Measurements from ENCODE around the gene SLC26A4. TPM values are rescaled to one million over a fixed set of nuclear protein-coding genes. Genes with fewer than 3 reads are reported as not detected.

SLC26A4 gene
- total and polyA plus RNA-seq, 2 donors (not counting 1 experiment from before 2014, with no cell fraction given), result 0.33 to 0.50 TPM

- H3K4me1 ChIP-seq (ENCODE audit: control insufficient read depth, extremely low read depth, insufficient read depth, low read length), result peaks cover 12% of the 10 kb centered on the region
- H3K27ac ChIP-seq (ENCODE audit: insufficient read depth, low read length), result peak overlapping the region; percentile 98
- TF ChIP-seq CTCF (conservative IDR thresholded peaks at IDR 0.05 in 1 of 2, IDR thresholded peaks at IDR 0.05 in 1 of 2; ENCODE audit: low read depth in 1 of 2, low read length in 2 of 2), result no peak
- no peak for TF ChIP-seq EZH2 (IDR thresholded peaks at IDR 0.05; ENCODE audit: low read length, missing control alignments)
- H3K4me3 ChIP-seq (replicated peaks in 1 of 4; ENCODE audit: control extremely low read depth in 1 of 4, insufficient read depth in 1 of 4, low read depth in 3 of 4, low read length in 4 of 4), result peak overlapping the region; percentile 86 to 99 (median 93)
- H3K79me2 ChIP-seq (ENCODE audit: control insufficient read depth, insufficient read depth, low read length), result peaks cover 53% of the 10 kb centered on the region
- DNase-seq (ENCODE audit: low read depth in 2 of 2), result no peak
- H3K9me3 ChIP-seq (ENCODE audit: control insufficient read depth, insufficient read depth, low read depth, low read length), result no peaks in the 10 kb centered on the region
- H4K20me1 ChIP-seq (ENCODE audit: control insufficient read depth, extremely low read depth, insufficient read depth, low read length), result peaks cover 5% of the 10 kb centered on the region
- peak overlapping the region; percentile 96 for H3K4me2 ChIP-seq (ENCODE audit: extremely low read depth, insufficient read depth, low read length)
- peak overlapping the region; percentile 98 for H2AFZ ChIP-seq (ENCODE audit: low read length)
- H3K27me3 ChIP-seq (ENCODE audit: control insufficient read depth, insufficient read depth, low read length), result no peaks in the 10 kb centered on the region
- no peaks in the 10 kb centered on the region for H3K36me3 ChIP-seq (ENCODE audit: control insufficient read depth, insufficient read depth, low read length)
- peak overlapping the region; percentile 91 for H3K9ac ChIP-seq (ENCODE audit: insufficient read depth, low read length)
Measured at GRCh38 chr7:107744345-107744750, 83.7 kb downstream of the SLC26A4 start.

- no peak overlapping the region for H3K9ac ChIP-seq (ENCODE audit: insufficient read depth, low read length)
- no peak for DNase-seq (ENCODE audit: low read depth in 2 of 2)
- H4K20me1 ChIP-seq (ENCODE audit: control insufficient read depth, extremely low read depth, insufficient read depth, low read length), result peaks cover 5% of the 10 kb centered on the region
- H3K36me3 ChIP-seq (ENCODE audit: control insufficient read depth, insufficient read depth, low read length), result peaks cover under 1% of the 10 kb centered on the region
- peaks cover 12% of the 10 kb centered on the region for H3K4me1 ChIP-seq (ENCODE audit: control insufficient read depth, extremely low read depth, insufficient read depth, low read length)
- TF ChIP-seq EZH2 (IDR thresholded peaks at IDR 0.05; ENCODE audit: low read length, missing control alignments) (no peak), CTCF (conservative IDR thresholded peaks at IDR 0.05 in 1 of 2, IDR thresholded peaks at IDR 0.05 in 1 of 2; ENCODE audit: low read depth in 1 of 2, low read length in 2 of 2) (no peak)
- no peak overlapping the region for H3K27ac ChIP-seq (ENCODE audit: insufficient read depth, low read length)
- H3K79me2 ChIP-seq (ENCODE audit: control insufficient read depth, insufficient read depth, low read length), result peaks cover 57% of the 10 kb centered on the region
- H3K27me3 ChIP-seq (ENCODE audit: control insufficient read depth, insufficient read depth, low read length), result no peaks in the 10 kb centered on the region
- H3K4me3 ChIP-seq (replicated peaks in 1 of 4; ENCODE audit: control extremely low read depth in 1 of 4, insufficient read depth in 1 of 4, low read depth in 3 of 4, low read length in 4 of 4), result peak overlapping the region in 2 of 4 experiments; percentile 86 to 99
- no peaks in the 10 kb centered on the region for H3K9me3 ChIP-seq (ENCODE audit: control insufficient read depth, insufficient read depth, low read depth, low read length)
- peak overlapping the region; percentile 23 for H3K4me2 ChIP-seq (ENCODE audit: extremely low read depth, insufficient read depth, low read length)
- H2AFZ ChIP-seq (ENCODE audit: low read length), result no peak overlapping the region
Measured at GRCh38 chr7:107746006-107746405, 85.4 kb downstream of the SLC26A4 start.

GRCh38 chr7:107751113-107751512, 90.5 kb downstream of the SLC26A4 start:
- Histone ChIP-seq H3K4me1 (ENCODE audit: control insufficient read depth, extremely low read depth, insufficient read depth, low read length) (no peaks in the 10 kb centered on the region), H4K20me1 (ENCODE audit: control insufficient read depth, extremely low read depth, insufficient read depth, low read length) (peaks cover 5% of the 10 kb centered on the region), H2AFZ (ENCODE audit: low read length) (no peak overlapping the region), H3K36me3 (ENCODE audit: control insufficient read depth, insufficient read depth, low read length) (peaks cover 4% of the 10 kb centered on the region), H3K9me3 (ENCODE audit: control insufficient read depth, insufficient read depth, low read depth, low read length) (no peaks in the 10 kb centered on the region), H3K27me3 (ENCODE audit: control insufficient read depth, insufficient read depth, low read length) (no peaks in the 10 kb centered on the region), H3K9ac (ENCODE audit: insufficient read depth, low read length) (no peak overlapping the region), H3K27ac (ENCODE audit: insufficient read depth, low read length) (no peak overlapping the region), H3K4me2 (ENCODE audit: extremely low read depth, insufficient read depth, low read length) (no peak overlapping the region), H3K79me2 (ENCODE audit: control insufficient read depth, insufficient read depth, low read length) (peaks cover 39% of the 10 kb centered on the region), H3K4me3 (replicated peaks in 1 of 4; ENCODE audit: control extremely low read depth in 1 of 4, insufficient read depth in 1 of 4, low read depth in 3 of 4, low read length in 4 of 4) (no peak overlapping the region)
- DNase-seq (ENCODE audit: low read depth in 2 of 2), result no peak
- TF ChIP-seq CTCF (conservative IDR thresholded peaks at IDR 0.05 in 1 of 2, IDR thresholded peaks at IDR 0.05 in 1 of 2; ENCODE audit: low read depth in 1 of 2, low read length in 2 of 2) (no peak), EZH2 (IDR thresholded peaks at IDR 0.05; ENCODE audit: low read length, missing control alignments) (no peak)

Data from fibroblast of lung (primary cell).